Stimulated activated CD8-positive, alpha-beta memory T cell treated with anti-CD3 and anti-CD28 coated beads, Interleukin-4, amount 100 ng/mL, for 48 hours (primary cell): ENCODE results near the gene ANKRD55.
A peak's percentile ranks its signal among the peaks of the same experiment; 100 is the strongest.
"Not testable (repeated sequence)": the region's sequence is repeated elsewhere in the genome, so short reads cannot be mapped to it uniquely, and the experiment has no call there.

Experiments used
- DNase-seq: peaks from one replicate; pipeline ENCODE4 v3.0.0-alpha.2; 2020

Gene ANKRD55

DNA sequence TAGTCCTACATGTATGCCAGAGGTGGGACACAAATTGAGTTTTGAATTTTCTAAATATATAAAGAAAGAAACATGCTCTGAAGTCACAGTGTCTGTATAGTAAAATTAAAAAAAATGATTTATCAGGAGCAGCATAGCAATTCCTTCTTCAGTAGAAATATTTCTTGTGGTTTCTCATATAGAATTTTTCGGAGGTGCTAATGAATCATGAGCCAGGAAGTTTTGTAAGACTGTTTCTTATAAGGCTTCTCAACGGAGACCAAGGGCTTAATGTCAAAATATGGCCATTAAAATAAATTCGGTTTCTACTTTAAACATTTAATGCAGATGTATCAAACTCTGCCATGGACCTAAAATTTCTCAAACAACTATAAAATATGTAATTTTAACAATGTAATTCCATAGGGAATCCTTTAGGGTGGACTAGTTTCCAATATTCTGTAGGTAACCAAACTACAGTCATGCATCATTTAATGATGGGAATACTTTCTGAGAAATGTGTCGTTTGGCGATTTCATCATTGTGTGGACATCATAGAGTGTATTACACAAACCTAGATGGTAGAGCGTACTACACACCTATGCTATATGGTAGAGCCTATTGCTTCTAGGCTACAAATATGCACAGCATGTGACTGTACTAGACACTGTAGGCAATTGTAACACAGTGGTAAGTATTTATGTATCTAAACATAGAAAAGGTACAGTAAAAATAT, 66.3 kb downstream of the ANKRD55 start:
- no peak for DNase-seq

DNA sequence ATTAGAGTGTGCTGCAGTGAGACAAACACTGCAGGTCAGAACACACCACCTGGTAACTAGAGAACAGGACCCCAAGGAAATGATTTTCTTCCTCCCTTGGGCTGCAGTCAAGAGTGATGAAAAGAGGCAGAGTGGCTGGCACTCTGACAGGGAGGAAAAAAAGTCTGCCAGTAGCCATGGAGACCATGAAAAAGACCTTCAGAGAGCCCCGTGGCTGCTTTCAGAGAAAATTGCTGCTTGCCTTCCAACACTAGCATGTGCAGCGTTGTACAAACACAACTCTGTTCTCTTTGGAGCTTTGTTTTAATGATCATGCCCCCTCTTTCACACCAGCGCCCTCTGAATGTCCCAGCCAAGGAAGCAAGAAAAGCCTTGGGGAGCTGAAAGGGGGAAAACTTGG, 68.8 kb downstream of the ANKRD55 start:
- DNase-seq: no peak

- DNase-seq: no peak
These were observed 71.2 kb downstream of the ANKRD55 start for GRCh38 chr5:56161927-56162326.

DNA sequence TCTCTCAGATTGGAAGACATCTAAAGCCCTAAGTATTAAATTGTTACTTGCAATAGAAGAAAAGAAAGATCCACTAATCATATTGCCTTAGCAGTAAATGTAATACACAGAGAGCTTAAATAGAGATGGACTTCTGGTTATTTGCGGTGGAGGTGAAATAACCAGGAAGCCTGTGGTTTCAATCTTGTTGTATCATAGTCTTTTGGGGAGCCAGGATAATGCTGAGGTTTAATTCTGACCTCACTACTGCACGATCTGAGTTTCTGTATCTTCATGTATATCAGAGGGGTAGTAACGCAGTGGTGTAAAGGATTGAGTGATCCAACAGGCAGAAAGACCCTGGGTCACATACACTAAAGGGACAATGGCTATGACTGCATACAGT, 71.7 kb downstream of the ANKRD55 start:
- no peak for DNase-seq

DNA sequence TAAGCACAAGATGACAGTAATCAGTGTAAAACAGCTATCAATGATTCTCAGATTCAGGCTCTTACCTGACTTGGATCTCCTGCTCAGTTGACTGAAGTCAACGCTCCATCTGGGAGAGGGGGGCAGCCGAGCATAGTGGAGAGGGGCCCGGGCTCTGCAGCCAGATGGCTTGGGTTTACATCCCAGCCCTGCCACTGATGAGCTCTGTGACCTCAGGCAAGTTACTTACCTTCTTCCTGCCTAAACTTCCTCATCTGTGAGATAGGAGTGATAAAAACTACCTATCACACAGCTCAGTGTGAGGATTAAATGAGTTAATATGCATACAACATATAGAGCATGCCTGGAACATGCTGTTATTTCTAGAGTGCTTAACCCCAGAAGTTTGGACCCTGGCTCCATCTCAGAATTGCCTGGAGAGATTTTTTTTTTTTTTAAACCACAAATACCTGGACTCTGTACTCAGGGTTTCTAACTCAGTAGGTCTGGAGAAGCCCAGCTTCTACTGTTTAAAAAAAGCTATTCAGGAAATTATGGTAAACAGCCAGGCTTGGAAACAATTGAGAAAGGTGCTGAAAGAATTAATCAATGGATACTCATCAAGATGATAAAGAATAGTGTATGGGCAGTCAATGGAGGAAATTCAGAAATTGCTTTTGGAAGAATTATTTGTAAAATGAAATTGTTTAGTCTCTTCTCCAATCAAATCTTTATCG, 72.2 kb downstream of the ANKRD55 start:
- DNase-seq: no peak

GRCh38 chr5:56159521-56159947, 73.6 kb downstream of the ANKRD55 start:
- DNase-seq: no peak

GRCh38 chr5:56158331-56158960, 74.7 kb downstream of the ANKRD55 start:
- DNase-seq: no peak

DNA sequence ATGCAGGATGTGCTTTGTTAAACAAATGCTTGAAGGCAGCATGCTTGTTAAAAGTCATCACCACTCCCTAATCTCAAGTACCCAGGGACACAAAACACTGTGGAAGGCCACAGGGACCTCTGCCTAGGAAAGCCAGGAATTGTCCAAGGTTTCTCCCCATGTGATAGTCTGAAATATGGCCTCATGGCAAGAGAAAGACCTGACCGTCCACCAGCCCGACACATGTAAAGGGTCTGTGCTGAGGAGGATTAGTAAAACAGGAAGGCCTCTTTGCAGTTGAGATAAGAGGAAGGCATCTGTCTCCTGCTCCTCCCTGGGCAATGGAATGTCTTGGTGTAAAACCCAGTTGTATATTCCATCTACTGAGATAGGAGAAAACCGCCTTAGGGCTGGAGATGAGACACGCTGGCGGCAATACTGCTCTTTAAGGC, 75.9 kb downstream of the ANKRD55 start:
- DNase-seq: not testable (repeated sequence)

DNA sequence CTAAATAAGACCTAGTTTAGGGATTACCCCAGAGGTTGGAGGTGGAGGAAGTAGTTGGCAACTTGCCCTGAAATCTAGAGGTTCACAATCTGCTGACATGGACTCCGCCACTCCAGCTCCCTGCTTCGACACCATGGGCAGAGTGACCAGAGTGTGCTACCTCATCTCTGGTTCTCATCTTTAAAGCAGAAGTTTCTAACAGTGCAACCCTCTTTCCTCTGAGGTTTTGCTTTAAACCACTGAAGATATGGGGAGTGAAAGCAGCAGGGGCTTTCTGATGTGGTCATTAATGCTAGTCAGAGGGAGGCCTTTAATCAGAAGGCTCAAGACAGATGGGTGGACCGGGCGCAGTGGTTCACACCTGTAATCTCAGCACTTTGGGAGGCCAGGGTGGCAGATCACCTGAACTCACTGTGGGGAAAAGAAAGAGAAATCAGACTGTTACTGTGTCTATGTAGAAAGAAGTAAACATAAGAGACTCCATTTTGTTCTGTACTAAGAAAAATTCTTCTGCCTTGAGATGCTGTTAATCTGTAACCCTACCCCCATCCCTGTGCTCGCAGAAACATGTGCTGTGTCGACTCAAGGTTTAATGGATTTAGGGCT, 76.4 kb downstream of the ANKRD55 start:
- DNase-seq: peak; percentile 30

DNA sequence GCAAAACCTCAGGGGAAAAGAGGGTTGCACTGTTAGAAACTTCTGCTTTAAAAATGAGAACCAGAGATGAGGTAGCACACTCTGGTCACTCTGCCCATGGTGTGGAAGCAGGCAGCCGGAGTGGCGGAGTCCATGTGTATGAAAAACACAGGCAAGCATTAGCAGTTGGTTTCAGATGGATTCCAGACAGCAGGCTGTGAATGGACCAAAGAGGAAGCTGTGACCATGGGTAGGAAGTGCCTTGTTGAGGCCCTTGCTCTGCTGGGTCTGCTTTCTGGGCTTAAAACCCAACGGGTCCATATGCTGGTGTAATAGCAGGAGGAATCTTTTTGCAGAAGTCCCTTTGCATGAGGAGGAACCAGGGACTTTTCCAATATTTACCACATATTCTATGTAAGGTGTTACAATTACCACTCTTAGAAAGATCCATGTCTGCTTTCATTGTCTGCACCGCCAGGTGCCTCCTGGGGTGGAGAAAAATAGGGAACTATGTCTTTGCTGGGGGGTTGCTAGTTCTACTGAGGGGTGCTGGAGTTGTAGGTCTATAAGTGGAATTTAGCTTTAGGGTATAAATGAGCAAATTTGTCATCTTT, 77.0 kb downstream of the ANKRD55 start:
- no peak for DNase-seq

DNA sequence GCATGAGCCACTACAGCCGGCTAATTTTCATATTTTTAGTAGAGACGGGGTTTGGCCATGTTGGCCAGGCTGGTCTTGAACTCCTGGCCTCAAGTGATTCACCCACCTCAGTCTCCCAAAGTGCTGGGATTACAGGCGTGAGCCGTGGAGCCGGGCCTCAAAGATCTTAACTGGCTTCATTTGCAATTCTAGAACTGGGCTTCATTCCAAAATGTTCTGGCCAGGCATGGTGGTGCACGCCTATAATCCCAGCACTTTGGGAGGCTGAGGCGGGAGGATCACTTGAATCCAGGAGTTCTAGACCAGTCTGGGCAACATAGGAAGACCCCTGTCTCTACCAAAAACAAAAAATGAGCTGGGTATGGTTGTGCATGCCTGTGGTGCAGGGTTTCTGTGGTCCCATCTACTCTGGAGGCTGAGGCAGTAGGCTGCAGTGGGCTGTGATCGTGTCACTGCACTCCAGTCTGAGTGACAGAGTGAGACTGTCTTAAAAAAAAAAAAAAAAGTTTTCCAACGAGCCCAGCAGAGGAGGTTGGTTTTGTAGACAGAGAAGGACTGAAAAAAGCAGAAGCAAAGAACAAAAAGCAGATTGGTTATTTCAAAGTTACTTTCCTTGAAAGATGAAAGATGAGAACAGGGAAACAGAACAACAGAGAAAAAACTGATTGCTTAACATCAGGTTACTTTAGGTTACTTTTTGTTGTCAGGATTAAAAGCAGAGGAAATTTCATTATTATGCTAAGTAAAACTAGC, 78.2 kb downstream of the ANKRD55 start:
- no peak for DNase-seq

DNA sequence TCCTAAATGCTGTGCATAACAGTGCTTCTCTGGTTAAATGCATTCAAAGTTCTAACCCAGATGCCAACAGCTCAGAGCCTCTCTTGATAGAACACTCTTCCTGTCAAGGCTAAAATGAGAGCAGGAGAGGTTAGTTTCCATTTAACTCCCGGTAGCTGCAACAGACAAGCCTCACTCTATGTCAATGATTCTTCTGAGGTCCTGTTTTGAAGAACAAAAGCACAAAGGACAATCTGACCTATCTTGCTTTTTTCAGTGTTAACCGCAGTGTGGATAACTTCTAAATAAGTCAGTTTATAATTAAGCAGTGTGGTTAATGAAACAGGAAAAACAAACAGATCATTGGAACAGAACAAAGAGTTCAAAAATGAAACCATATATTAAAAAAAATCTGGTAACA, 80.7 kb downstream of the ANKRD55 start:
- no peak for DNase-seq

GRCh38 chr5:56150756-56151155, 82.4 kb downstream of the ANKRD55 start:
- DNase-seq: not testable (repeated sequence)

GRCh38 chr5:56148453-56148971, 84.6 kb downstream of the ANKRD55 start:
- peak; percentile 46 for DNase-seq

DNA sequence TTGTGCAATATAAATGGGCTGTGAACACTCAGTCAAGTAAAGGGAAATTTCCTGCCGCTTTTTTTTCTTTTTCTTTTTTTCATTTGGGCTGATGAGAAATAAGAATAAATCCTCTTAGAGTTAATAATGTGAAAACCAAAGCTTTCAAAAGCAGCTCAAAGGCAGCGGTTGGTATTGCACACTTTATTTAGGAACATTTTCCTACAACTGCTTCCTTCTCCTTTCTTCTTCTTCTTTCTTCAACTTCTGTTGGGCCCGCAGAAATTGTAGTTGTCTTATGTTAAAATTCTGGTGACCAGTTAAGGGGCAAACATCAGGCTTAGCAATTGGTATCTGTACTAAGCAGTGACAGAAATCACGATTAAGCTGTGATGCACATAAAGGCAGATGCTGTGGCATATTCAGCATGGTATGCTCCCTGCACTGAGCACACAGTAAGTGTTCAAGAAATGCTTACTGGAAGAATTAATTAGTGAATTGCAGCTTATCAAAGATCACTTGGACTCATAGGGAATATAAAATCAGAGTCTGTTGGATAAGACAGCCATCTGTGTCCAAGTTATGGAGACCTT, 85.4 kb downstream of the ANKRD55 start:
- no peak for DNase-seq

GRCh38 chr5:56147106-56147505, 86.0 kb downstream of the ANKRD55 start:
- no peak for DNase-seq

DNA sequence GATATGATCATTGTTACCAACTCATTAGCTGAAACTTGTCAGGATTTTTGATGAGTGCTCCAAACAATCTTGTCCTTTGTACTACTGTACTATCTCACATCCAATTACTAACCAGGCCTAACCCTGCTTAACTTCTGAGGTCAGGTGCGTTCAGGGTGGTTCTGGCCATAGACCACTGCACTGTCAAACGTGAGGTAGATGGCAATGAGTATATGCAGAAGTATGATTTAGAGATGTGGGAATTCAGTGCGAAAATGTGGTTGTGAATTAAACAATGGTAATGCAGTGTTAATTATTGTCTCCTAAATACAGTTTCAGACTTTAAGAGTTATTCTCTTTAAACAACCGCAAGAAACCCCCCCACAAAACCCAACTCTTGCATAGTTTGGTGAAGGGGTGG, 86.5 kb downstream of the ANKRD55 start:
- no peak for DNase-seq

- no peak for DNase-seq
These were observed 87.6 kb downstream of the ANKRD55 start for GRCh38 chr5:56145511-56145910.

DNA sequence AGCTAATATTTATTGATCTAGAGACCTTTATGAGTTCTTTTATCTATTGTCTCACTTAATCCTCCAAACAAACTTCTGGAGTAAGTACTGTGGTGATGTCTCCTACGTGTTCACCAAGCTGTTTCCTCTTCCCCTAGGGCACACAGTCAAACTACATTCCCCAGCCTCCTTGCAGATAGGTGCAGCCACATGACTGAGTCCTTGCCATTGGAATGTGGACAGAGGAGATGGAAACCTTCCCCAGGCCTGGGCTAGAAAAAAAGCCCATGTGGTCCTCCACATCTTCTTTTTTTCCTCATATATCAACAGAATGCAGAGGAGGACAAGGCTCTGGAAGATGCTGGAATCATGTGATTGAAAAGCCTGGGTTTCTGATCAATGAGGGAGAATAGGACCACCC, 88.0 kb downstream of the ANKRD55 start:
- DNase-seq: no peak

DNA sequence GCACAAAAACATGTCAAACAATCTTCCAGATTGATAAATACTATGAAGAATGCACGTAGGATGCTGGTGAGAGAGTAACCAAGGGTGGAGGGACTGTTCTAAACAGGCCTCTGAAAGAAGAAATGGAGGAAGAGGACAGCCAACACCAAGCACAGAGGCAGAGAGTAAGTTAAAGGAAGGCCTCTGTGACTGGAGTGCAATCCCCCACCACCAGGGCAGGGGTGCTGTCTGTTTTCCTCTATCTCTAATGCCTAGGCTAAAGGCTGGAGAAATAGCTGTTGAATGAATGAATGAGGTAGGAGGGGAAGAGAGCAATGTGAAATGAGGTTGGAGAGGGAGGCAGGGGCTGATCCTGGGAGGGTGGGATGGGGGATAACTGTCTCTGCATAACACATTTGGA, 88.9 kb downstream of the ANKRD55 start:
- no peak for DNase-seq

DNA sequence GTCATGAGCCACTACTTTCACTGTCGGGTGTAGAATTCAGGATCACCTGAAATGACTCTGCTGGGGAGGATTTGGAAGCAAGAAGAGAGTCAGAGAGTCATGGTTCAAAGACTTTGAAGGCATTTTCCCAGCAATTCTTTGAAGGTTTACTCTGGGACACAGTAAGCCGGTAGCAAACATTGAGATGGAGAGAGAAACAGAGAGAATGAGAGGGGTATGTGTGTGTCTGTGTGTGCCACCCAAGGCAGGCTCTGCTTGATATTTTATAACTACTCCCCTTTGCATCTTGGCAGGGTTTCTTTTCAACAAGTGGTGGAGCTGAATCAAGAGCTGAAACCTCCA, 89.8 kb downstream of the ANKRD55 start:
- no peak for DNase-seq
